WTC11 (cell line): ENCODE measurements around the gene ABR. TPM values are rescaled to one million over a fixed set of nuclear protein-coding genes. Genes with fewer than 3 reads are reported as not detected.

ENCODE experiments used
- ATAC-seq: fragments of 200-7000 bp; cut with Tn5 transposase; 2 replicates; pipeline ENCODE4 v1.10.0; 2021; ENCODE audit warnings: mild to moderate bottlenecking, moderate library complexity
- CTCF ChIA-PET: fragments of 300-600 bp; sonication (Branson Sonifier 250); formaldehyde crosslinking; loops from one replicate; lab custom pipeline; 2021; ENCODE audit warnings: antibody characterized with exemption; lab: Charles Lee
- POLR2A ChIA-PET: fragments of 350-600 bp; sonication (Branson Sonifier 250); formaldehyde crosslinking; loops from one replicate; lab custom pipeline; 2021; ENCODE audit warnings: antibody characterized with exemption; lab: Charles Lee
- DNase-seq: peaks from one replicate; pipeline ENCODE4 v3.0.0; 2021; ENCODE audit warnings: low spot score
- H3K27ac Mint-ChIP-seq: 2 replicates; pipeline ENCODE4 v1.8.0; 2021; ENCODE audit warnings: mixed read lengths
- H3K27me3 Mint-ChIP-seq: 2 replicates; pipeline ENCODE4 v1.8.0; 2021; ENCODE audit warnings: low read depth, mild to moderate bottlenecking, moderate library complexity, mixed read lengths
- H3K36me3 Mint-ChIP-seq: 2 replicates; pipeline ENCODE4 v1.8.0; 2021; ENCODE audit warnings: mixed read lengths
- H3K4me1 Mint-ChIP-seq: 2 replicates; pipeline ENCODE4 v1.8.0; 2022; ENCODE audit warnings: mixed read lengths
- H3K4me3 Mint-ChIP-seq: 2 replicates; pipeline ENCODE4 v1.8.0; 2021; ENCODE audit warnings: mild to moderate bottlenecking, moderate library complexity, mixed read lengths
- H3K9me3 Mint-ChIP-seq: 2 replicates; pipeline ENCODE4 v1.8.0; 2021; ENCODE audit warnings: mixed read lengths
- CREM ChIP-seq: sonication (generic); formaldehyde crosslinking; IDR thresholded peaks from 2 replicates; pipeline ENCODE4 v1.8.1; 2022; ENCODE audit warnings: mild to moderate bottlenecking, missing genetic modification reagents, moderate library complexity
- ELF4 ChIP-seq: sonication (generic); formaldehyde crosslinking; IDR thresholded peaks from 2 replicates; pipeline ENCODE4 v1.8.1; 2022; ENCODE audit warnings: low read depth, mild to moderate bottlenecking, moderate library complexity, missing genetic modification reagents
- EMX1 ChIP-seq: fragments of 250-450 bp; sonication (Bioruptor Pico); IDR thresholded peaks from 2 replicates; pipeline ENCODE4 v1.8.0; 2021; ENCODE audit warnings: mild to moderate bottlenecking
- ETV6 ChIP-seq: sonication (generic); formaldehyde crosslinking; IDR thresholded peaks from 2 replicates; pipeline ENCODE4 v1.8.1; 2022; ENCODE audit warnings: mild to moderate bottlenecking, missing genetic modification reagents
- GABPB1 ChIP-seq: sonication (generic); formaldehyde crosslinking; IDR thresholded peaks from 2 replicates; pipeline ENCODE4 v1.8.1; 2023; ENCODE audit warnings: mild to moderate bottlenecking, missing genetic modification reagents
- GRHL2 ChIP-seq: fragments of 250-450 bp; sonication (Bioruptor Pico); IDR thresholded peaks from 2 replicates; pipeline ENCODE4 v1.8.0; 2022; ENCODE audit warnings: mild to moderate bottlenecking, moderate library complexity; ENCODE audit not compliant: insufficient replicate concordance, severe bottlenecking
- GTF2I ChIP-seq: fragments of 250-450 bp; sonication (Bioruptor Pico); conservative IDR thresholded peaks from 2 replicates; pipeline ENCODE4 v1.4.0; 2021; ENCODE audit warnings: mild to moderate bottlenecking
- JAZF1 ChIP-seq: fragments of 250-450 bp; sonication (Bioruptor Pico); IDR thresholded peaks from 2 replicates; pipeline ENCODE4 v1.9.0; 2021; ENCODE audit warnings: moderate library complexity, mild to moderate bottlenecking, inconsistent platforms
- NFATC4 ChIP-seq: fragments of 250-450 bp; sonication (Bioruptor Pico); IDR thresholded peaks from 2 replicates; pipeline ENCODE4 v1.9.0; 2021; ENCODE audit warnings: mild to moderate bottlenecking
- NFYB ChIP-seq: sonication (generic); formaldehyde crosslinking; conservative IDR thresholded peaks from 2 replicates; pipeline ENCODE4 v1.8.0; 2022; ENCODE audit warnings: low read depth, missing genetic modification reagents
- NR3C1 ChIP-seq: sonication (generic); formaldehyde crosslinking; conservative IDR thresholded peaks from 2 replicates; pipeline ENCODE4 v1.8.1; 2023; ENCODE audit warnings: low read depth, mild to moderate bottlenecking, missing genetic modification reagents
- RORB ChIP-seq: fragments of 250-450 bp; sonication (Bioruptor Pico); IDR thresholded peaks from 2 replicates; pipeline ENCODE4 v1.9.0; 2021; ENCODE audit warnings: mild to moderate bottlenecking
- SMAD4 ChIP-seq: sonication (generic); formaldehyde crosslinking; IDR thresholded peaks from 2 replicates; pipeline ENCODE4 v1.8.0; 2022; ENCODE audit warnings: mild to moderate bottlenecking, missing genetic modification reagents
- SP1 ChIP-seq: sonication (generic); formaldehyde crosslinking; conservative IDR thresholded peaks from 2 replicates; pipeline ENCODE4 v1.8.1; 2022; ENCODE audit warnings: missing genetic modification reagents
- ZBTB21 ChIP-seq: sonication (generic); formaldehyde crosslinking; IDR thresholded peaks from 2 replicates; pipeline ENCODE4 v1.8.1; 2023; ENCODE audit warnings: mild to moderate bottlenecking, missing genetic modification reagents, borderline replicate concordance
- ZNF232 ChIP-seq: sonication (generic); formaldehyde crosslinking; IDR thresholded peaks from 2 replicates; pipeline ENCODE4 v1.8.0; 2022; ENCODE audit warnings: mild to moderate bottlenecking, missing genetic modification reagents
- ZNF263 ChIP-seq: sonication (generic); formaldehyde crosslinking; IDR thresholded peaks from 2 replicates; pipeline ENCODE4 v1.8.1; 2022; ENCODE audit warnings: low read depth, mild to moderate bottlenecking, moderate library complexity, missing genetic modification reagents
- ZNF317 ChIP-seq: sonication (generic); formaldehyde crosslinking; IDR thresholded peaks from 2 replicates; pipeline ENCODE4 v1.8.1; 2023; ENCODE audit warnings: low read depth, mild to moderate bottlenecking, moderate library complexity, missing genetic modification reagents, borderline replicate concordance
- ZNF671 ChIP-seq: fragments of 250-450 bp; sonication (Bioruptor Pico); IDR thresholded peaks from 2 replicates; pipeline ENCODE4 v1.8.0; 2021; ENCODE audit warnings: mild to moderate bottlenecking
- total RNA-seq: library from RNA; stranded (reverse); gene quantifications from 3 replicates; pipeline ENCODE4 v1.2.3, GENCODE V29; 2021
- TF ChIP-seq, protein P1 (sequence below): sonication (generic); formaldehyde crosslinking; IDR thresholded peaks from 2 replicates; pipeline ENCODE4 v1.8.1; 2023; ENCODE audit warnings: mild to moderate bottlenecking, missing genetic modification reagents
- TF ChIP-seq, protein P2 (sequence below): sonication (generic); formaldehyde crosslinking; IDR thresholded peaks from 2 replicates; pipeline ENCODE4 v1.8.1; 2023; ENCODE audit warnings: mild to moderate bottlenecking, missing genetic modification reagents, moderate library complexity
- TF ChIP-seq, protein P3 (sequence below): sonication (generic); formaldehyde crosslinking; IDR thresholded peaks from 2 replicates; pipeline ENCODE4 v1.8.1; 2023; ENCODE audit warnings: mild to moderate bottlenecking, missing genetic modification reagents, borderline replicate concordance
- TF ChIP-seq, protein P4 (sequence below): fragments of 250-450 bp; sonication (Bioruptor Pico); IDR thresholded peaks from 2 replicates; pipeline ENCODE4 v2.1.2; 2022; ENCODE audit warnings: mild to moderate bottlenecking, moderate library complexity
- TF ChIP-seq, protein P5 (sequence below): fragments of 250-450 bp; sonication (Bioruptor Pico); IDR thresholded peaks from 2 replicates; pipeline ENCODE4 v1.9.0; 2021; ENCODE audit warnings: moderate library complexity, mild to moderate bottlenecking, inconsistent platforms, borderline replicate concordance

Gene ABR
- total RNA-seq, 1 experiment from 2014 or later = 38.0 TPM

DNA sequence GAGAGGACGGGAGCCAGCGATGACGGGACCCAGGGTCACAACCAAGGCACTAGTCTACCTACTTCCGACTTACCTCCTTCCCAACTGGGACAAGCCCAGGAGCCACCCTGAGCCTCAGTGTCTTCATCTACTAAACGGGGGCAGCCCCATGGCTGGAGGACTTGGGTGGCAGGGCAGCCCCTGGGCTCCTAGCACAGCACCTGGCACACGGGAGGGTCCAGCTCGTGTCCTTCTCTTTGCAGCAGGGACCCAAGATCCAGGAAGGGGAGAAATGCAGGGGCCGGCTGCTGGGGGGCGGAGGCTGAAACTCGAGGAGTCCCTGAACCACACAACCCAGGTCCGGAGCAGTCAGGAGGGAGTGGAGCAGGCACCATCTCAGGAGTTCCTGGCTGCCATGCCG lies 63.2 kb downstream of the ABR start:
- DNase-seq (no peak), ATAC-seq (no peak)
- peaks cover 2% of the 10 kb centered on the region for H3K27me3 Mint-ChIP-seq
- H3K36me3 Mint-ChIP-seq = peaks cover 3% of the 10 kb centered on the region; the same call in 1 of the 2 replicates
- H3K4me1 Mint-ChIP-seq = peaks cover 19% of the 10 kb centered on the region
- CTCF ChIA-PET = interaction anchor here (2.0 kb wide), 1 partner anchor 71 kb away, joined by 8 read pairs; no protein-coding TSS in a partner anchor
- no peak overlapping the region for H3K27ac Mint-ChIP-seq
- no peak overlapping the region for H3K4me3 Mint-ChIP-seq
- TF ChIP-seq ZNF263 (no peak), ZBTB21 (no peak), SP1 (CRISPR knock-in tag) (no peak), ELF4 (no peak), NR3C1 (CRISPR knock-in tag) (no peak), CREM (no peak), ZNF317 (CRISPR knock-in tag) (no peak)
- TF ChIP-seq, protein P1, sequence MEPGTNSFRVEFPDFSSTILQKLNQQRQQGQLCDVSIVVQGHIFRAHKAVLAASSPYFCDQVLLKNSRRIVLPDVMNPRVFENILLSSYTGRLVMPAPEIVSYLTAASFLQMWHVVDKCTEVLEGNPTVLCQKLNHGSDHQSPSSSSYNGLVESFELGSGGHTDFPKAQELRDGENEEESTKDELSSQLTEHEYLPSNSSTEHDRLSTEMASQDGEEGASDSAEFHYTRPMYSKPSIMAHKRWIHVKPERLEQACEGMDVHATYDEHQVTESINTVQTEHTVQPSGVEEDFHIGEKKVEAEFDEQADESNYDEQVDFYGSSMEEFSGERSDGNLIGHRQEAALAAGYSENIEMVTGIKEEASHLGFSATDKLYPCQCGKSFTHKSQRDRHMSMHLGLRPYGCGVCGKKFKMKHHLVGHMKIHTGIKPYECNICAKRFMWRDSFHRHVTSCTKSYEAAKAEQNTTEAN = no peak
- 0 out of 2 replicates have a peak, but pooled peaks cover 3% of the 10 kb centered on the region for H3K9me3 Mint-ChIP-seq
- POLR2A ChIA-PET = no interaction called here

DNA sequence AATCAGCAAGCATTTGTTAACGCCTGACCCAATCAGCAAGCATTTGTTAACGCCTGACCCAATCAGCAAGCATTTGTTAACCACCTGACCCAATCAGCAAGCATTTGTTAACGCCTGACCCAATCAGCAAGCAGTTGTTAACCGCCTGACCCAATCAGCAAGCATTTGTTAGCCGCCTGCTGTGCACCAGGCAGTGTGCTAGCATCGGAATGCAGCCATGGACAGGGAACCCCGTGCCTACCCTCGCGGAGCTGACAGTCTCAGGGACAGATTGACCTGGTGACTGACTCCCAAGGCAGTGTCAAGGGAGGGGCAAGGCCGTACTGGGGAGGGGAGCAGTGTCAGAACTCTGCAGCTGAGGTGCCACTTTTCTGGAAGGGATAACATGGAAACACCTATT lies 66.9 kb downstream of the ABR start:
- POLR2A ChIA-PET = interaction anchor here (0.7 kb wide), 1 partner anchor 28 kb away, joined by 3 read pairs; no protein-coding TSS in a partner anchor
- peak; percentile 62 for TF ChIP-seq NFYB (CRISPR knock-in tag)
- no peak for TF ChIP-seq NR3C1 (CRISPR knock-in tag)
- TF ChIP-seq, protein P2, sequence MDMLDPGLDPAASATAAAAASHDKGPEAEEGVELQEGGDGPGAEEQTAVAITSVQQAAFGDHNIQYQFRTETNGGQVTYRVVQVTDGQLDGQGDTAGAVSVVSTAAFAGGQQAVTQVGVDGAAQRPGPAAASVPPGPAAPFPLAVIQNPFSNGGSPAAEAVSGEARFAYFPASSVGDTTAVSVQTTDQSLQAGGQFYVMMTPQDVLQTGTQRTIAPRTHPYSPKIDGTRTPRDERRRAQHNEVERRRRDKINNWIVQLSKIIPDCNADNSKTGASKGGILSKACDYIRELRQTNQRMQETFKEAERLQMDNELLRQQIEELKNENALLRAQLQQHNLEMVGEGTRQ (CRISPR knock-in tag) = 0 out of 2 replicates have a peak, but pooled peaks have one; percentile 8
- Mint-ChIP-seq H3K9me3 (no peaks in the 10 kb centered on the region), H3K4me3 (no peak overlapping the region), H3K4me1 (peaks cover 41% of the 10 kb centered on the region), H3K36me3 (no peaks in the 10 kb centered on the region), H3K27me3 (peaks cover 3% of the 10 kb centered on the region), H3K27ac (no peak overlapping the region)
- CTCF ChIA-PET = interaction anchor here (0.6 to 4.4 kb wide), 5 partner anchors 9 to 74 kb away, joined by 3 to 46 read pairs (median 5); no protein-coding TSS in a partner anchor
- ATAC-seq (no peak), DNase-seq (peak; percentile 39)

DNA sequence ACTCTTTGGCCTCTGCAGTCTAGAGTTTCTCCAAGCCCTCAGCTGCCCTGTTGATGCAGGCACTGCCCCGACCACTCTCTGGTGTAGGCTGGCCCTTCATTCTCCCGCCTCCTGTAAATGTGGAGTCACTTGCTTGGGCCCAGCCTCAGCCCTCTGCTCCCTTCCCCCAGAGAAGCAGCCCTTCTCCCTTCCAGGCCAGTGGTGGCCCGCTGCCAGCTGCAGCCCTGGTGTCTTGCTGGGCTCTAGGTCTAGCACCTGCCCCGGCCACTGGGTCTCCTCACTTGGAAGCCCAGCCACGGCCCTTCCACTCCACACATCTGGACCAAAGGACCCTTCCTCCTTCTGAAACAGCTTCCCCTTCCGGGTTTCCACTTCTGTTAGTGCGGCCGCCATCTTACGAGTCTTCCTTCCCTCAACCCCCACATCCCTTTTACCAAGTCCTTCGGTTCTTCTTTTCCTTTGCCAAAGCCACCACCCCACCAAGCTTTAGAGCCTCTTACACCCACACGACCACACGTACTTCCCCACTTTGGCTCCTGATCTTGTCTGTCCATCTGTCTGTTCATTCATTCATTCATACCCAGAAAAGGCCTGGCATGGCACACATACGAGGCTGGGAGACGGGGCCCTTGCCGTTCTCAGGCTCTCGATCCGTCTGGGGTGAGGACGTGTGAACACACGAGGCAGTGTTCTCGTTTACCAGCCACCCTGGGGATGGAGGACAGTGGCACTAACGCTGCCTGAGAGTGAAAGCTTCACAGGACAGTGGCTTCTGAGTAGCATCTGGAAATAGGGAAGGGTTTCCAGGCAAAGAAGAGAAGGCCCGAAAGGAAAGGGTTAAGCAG lies 68.0 kb downstream of the ABR start:
- no peaks in the 10 kb centered on the region for H3K9me3 Mint-ChIP-seq
- ATAC-seq (no peak), DNase-seq (no peak)
- H3K27me3 Mint-ChIP-seq = peaks cover 12% of the 10 kb centered on the region
- no peak overlapping the region for H3K4me3 Mint-ChIP-seq
- H3K27ac Mint-ChIP-seq = peak overlapping the region; percentile 27
- ChIA-PET CTCF (interaction anchor here (0.6 to 4.4 kb wide), 8 partner anchors 10 to 148 kb away, joined by 3 to 46 read pairs (median 5); no protein-coding TSS in a partner anchor), POLR2A (interaction anchor here (0.7 kb wide), 1 partner anchor 151 kb away, joined by 3 read pairs; no protein-coding TSS in a partner anchor)
- no peaks in the 10 kb centered on the region for H3K36me3 Mint-ChIP-seq
- peaks cover 43% of the 10 kb centered on the region for H3K4me1 Mint-ChIP-seq
- TF ChIP-seq, protein P3, sequence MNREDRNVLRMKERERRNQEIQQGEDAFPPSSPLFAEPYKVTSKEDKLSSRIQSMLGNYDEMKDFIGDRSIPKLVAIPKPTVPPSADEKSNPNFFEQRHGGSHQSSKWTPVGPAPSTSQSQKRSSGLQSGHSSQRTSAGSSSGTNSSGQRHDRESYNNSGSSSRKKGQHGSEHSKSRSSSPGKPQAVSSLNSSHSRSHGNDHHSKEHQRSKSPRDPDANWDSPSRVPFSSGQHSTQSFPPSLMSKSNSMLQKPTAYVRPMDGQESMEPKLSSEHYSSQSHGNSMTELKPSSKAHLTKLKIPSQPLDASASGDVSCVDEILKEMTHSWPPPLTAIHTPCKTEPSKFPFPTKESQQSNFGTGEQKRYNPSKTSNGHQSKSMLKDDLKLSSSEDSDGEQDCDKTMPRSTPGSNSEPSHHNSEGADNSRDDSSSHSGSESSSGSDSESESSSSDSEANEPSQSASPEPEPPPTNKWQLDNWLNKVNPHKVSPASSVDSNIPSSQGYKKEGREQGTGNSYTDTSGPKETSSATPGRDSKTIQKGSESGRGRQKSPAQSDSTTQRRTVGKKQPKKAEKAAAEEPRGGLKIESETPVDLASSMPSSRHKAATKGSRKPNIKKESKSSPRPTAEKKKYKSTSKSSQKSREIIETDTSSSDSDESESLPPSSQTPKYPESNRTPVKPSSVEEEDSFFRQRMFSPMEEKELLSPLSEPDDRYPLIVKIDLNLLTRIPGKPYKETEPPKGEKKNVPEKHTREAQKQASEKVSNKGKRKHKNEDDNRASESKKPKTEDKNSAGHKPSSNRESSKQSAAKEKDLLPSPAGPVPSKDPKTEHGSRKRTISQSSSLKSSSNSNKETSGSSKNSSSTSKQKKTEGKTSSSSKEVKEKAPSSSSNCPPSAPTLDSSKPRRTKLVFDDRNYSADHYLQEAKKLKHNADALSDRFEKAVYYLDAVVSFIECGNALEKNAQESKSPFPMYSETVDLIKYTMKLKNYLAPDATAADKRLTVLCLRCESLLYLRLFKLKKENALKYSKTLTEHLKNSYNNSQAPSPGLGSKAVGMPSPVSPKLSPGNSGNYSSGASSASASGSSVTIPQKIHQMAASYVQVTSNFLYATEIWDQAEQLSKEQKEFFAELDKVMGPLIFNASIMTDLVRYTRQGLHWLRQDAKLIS = no peak
- TF ChIP-seq, protein P4, sequence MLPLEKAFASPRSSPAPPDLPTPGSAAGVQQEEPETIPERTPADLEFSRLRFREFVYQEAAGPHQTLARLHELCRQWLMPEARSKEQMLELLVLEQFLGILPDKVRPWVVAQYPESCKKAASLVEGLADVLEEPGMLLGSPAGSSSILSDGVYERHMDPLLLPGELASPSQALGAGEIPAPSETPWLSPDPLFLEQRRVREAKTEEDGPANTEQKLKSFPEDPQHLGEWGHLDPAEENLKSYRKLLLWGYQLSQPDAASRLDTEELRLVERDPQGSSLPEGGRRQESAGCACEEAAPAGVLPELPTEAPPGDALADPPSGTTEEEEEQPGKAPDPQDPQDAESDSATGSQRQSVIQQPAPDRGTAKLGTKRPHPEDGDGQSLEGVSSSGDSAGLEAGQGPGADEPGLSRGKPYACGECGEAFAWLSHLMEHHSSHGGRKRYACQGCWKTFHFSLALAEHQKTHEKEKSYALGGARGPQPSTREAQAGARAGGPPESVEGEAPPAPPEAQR (CRISPR knock-in tag) = no peak
- TF ChIP-seq GABPB1 (no peak), ZNF232 (CRISPR knock-in tag) (no peak), NFATC4 (CRISPR knock-in tag) (no peak), EMX1 (CRISPR knock-in tag) (no peak), JAZF1 (no peak), ETV6 (CRISPR knock-in tag) (no peak), GRHL2 (CRISPR knock-in tag) (no peak), ZNF317 (CRISPR knock-in tag) (no peak), GTF2I (CRISPR knock-in tag) (no peak), ZNF671 (CRISPR knock-in tag) (no peak), RORB (CRISPR knock-in tag) (no peak), SMAD4 (CRISPR knock-in tag) (no peak)
- TF ChIP-seq, protein P5, sequence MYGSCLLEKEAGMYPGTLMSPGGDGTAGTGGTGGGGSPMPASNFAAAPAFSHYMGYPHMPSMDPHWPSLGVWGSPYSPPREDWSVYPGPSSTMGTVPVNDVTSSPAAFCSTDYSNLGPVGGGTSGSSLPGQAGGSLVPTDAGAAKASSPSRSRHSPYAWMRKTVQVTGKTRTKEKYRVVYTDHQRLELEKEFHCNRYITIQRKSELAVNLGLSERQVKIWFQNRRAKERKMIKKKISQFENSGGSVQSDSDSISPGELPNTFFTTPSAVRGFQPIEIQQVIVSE = no peak
